Activated T-helper 2 cell treated with anti-CD3 and anti-CD28 coated beads, Interferon-gamma antibody, Interleukin-2, Interleukin-4, amounts not matched to agents 10 μg/mL and 5 μg/mL and 100 μg/mL, durations not matched to agents 14 hours and 24 hours and 36 hours (primary cell): Measurements from ENCODE around the gene IL16. TPM values are rescaled to one million over a fixed set of nuclear protein-coding genes. Genes with fewer than 3 reads are reported as not detected.

Experiments
- DNase-seq: peaks from one replicate; pipeline ENCODE4 v3.0.0; 2021; ENCODE audit warnings: low spot score
- H3K27ac Mint-ChIP-seq: one replicate; pipeline ENCODE4 v1.8.0; 2021; ENCODE audit warnings: mixed read lengths
- H3K27me3 Mint-ChIP-seq: one replicate; pipeline ENCODE4 v1.8.0; 2021; ENCODE audit warnings: low read depth, mixed read lengths
- H3K36me3 Mint-ChIP-seq: one replicate; pipeline ENCODE4 v1.8.0; 2021; ENCODE audit warnings: low read depth, mixed read lengths
- H3K4me1 Mint-ChIP-seq: one replicate; pipeline ENCODE4 v1.8.0; 2021; ENCODE audit warnings: low read depth, mixed read lengths
- H3K4me3 Mint-ChIP-seq: one replicate; pipeline ENCODE4 v1.8.0; 2021; ENCODE audit warnings: low read depth, mild to moderate bottlenecking, moderate library complexity, mixed read lengths
- H3K9me3 Mint-ChIP-seq: one replicate; pipeline ENCODE4 v1.8.0; 2021; ENCODE audit warnings: mixed read lengths
- intact Hi-C: fragments of 100-400 bp; cut with micrococcal nuclease; formaldehyde crosslinking; loops from one replicate; pipeline ENCODE4 v1.15.1; 2023
- total RNA-seq: library from RNA; stranded (reverse); gene quantifications from 2 replicates; pipeline ENCODE4 v1.2.3, GENCODE V29; 2022

Gene IL16
- total RNA-seq, 1 donor from 2014 or later: 42.3 TPM

- intact Hi-C loops: no loop called here
- no peaks in the 10 kb centered on the region for H3K36me3 Mint-ChIP-seq
- H3K4me3 Mint-ChIP-seq: no peak overlapping the region
These were observed 161.6 kb downstream of the IL16 start for GRCh38 chr15:81358248-81358647.

GRCh38 chr15:81360491-81360890 lies 163.8 kb downstream of the IL16 start:
- no peak overlapping the region for H3K27ac Mint-ChIP-seq
- H3K36me3 Mint-ChIP-seq: no peaks in the 10 kb centered on the region
- no peaks in the 10 kb centered on the region for H3K4me1 Mint-ChIP-seq
- peaks cover 4% of the 10 kb centered on the region for H3K27me3 Mint-ChIP-seq
- DNase-seq: no peak
- H3K4me3 Mint-ChIP-seq: no peak overlapping the region
- H3K9me3 Mint-ChIP-seq: no peaks in the 10 kb centered on the region
- intact Hi-C loops: no loop called here

More at GRCh38 chr15:81358248-81358647, 161.6 kb downstream of the IL16 start:
- Mint-ChIP-seq H3K27me3 (peaks cover 8% of the 10 kb centered on the region), H3K9me3 (no peaks in the 10 kb centered on the region), H3K4me1 (no peaks in the 10 kb centered on the region), H3K27ac (no peak overlapping the region)
- DNase-seq: no peak

- Mint-ChIP-seq H3K27ac (no peak overlapping the region), H3K4me1 (no peaks in the 10 kb centered on the region), H3K4me3 (no peak overlapping the region), H3K36me3 (no peaks in the 10 kb centered on the region), H3K9me3 (no peaks in the 10 kb centered on the region), H3K27me3 (peaks cover 7% of the 10 kb centered on the region)
- no peak for DNase-seq
- intact Hi-C loops: no loop called here
These were observed 165.2 kb downstream of the IL16 start for GRCh38 chr15:81361891-81362290.

GRCh38 chr15:81362790-81363189 lies 166.1 kb downstream of the IL16 start:
- peaks cover 7% of the 10 kb centered on the region for H3K27me3 Mint-ChIP-seq
- no peaks in the 10 kb centered on the region for H3K36me3 Mint-ChIP-seq
- no peak overlapping the region for H3K4me3 Mint-ChIP-seq
- no peak overlapping the region for H3K27ac Mint-ChIP-seq
- H3K4me1 Mint-ChIP-seq: no peaks in the 10 kb centered on the region
- no peaks in the 10 kb centered on the region for H3K9me3 Mint-ChIP-seq
- no peak for DNase-seq
- intact Hi-C loops: no loop called here

- no peaks in the 10 kb centered on the region for H3K9me3 Mint-ChIP-seq
- no peaks in the 10 kb centered on the region for H3K36me3 Mint-ChIP-seq
- H3K4me3 Mint-ChIP-seq: no peak overlapping the region
- DNase-seq: no peak
- H3K27me3 Mint-ChIP-seq: peaks cover 7% of the 10 kb centered on the region
- intact Hi-C loops: no loop called here
- no peaks in the 10 kb centered on the region for H3K4me1 Mint-ChIP-seq
- no peak overlapping the region for H3K27ac Mint-ChIP-seq
These were observed 166.6 kb downstream of the IL16 start for GRCh38 chr15:81363276-81363675.

Other genes with a start within 250 kb of the IL16 start
- gene MESD, start 207.1 kb upstream of the IL16 start, total RNA-seq: 27.0 and 28.6 TPM in 2 replicates
- 18.5 and 19.1 TPM in 2 replicates for gene TLNRD1, start 196.0 kb upstream of the IL16 start, total RNA-seq
- not detected in 2 replicates for gene CFAP161, start 62.6 kb upstream of the IL16 start, total RNA-seq
- 3.3 and 4.5 TPM in 2 replicates for gene STARD5, start 127.3 kb downstream of the IL16 start, total RNA-seq
- gene TMC3, start 177.3 kb downstream of the IL16 start, total RNA-seq: not detected in 2 replicates